Neural cell (in vitro differentiated cells): Measurements from ENCODE around the gene TMEM269. TPM values are rescaled to one million over a fixed set of nuclear protein-coding genes. Genes with fewer than 3 reads are reported as not detected.

ENCODE experiments used
- H2AFZ ChIP-seq: fragments of 200-600, 300-800 bp; sonication (generic), shearing (Covaris generic); 2 replicates; pipeline ENCODE4 v1.6.0; 2014; ENCODE audit warnings: low read depth, mild to moderate bottlenecking, antibody characterized with exemption, low read length, moderate library complexity
- H3F3A ChIP-seq: fragments of 200-600 bp; shearing (Covaris generic); 2 replicates; pipeline ENCODE4 v1.6.1; 2016; ENCODE audit warnings: mild to moderate bottlenecking, moderate library complexity, mixed read lengths, antibody characterized with exemption, low read length; ENCODE audit not compliant: insufficient read depth, poor library complexity, severe bottlenecking
- H3K27ac ChIP-seq: fragments of 200-600, 300-800 bp; sonication (generic), shearing (Covaris generic); 2 replicates; pipeline ENCODE4 v1.5.1; 2014; ENCODE audit warnings: mild to moderate bottlenecking, low read length, moderate library complexity
- H3K27me3 ChIP-seq: fragments of 300-800, 200-600 bp; sonication (generic), shearing (Covaris generic); 2 replicates; pipeline ENCODE4 v1.6.0; 2014; ENCODE audit warnings: mild to moderate bottlenecking, low read depth, low read length, moderate library complexity; ENCODE audit not compliant: insufficient read depth
- H3K36me3 ChIP-seq: fragments of 300-800, 200-600 bp; sonication (generic), shearing (Covaris generic); 2 replicates; pipeline ENCODE4 v1.5.1; 2014; ENCODE audit warnings: mild to moderate bottlenecking, antibody characterized with exemption, low read length, moderate library complexity; ENCODE audit not compliant: insufficient read depth
- H3K4me2 ChIP-seq: fragments of 300-800, 200-600 bp; sonication (generic), shearing (Covaris generic); 2 replicates; pipeline ENCODE4 v1.6.0; 2014; ENCODE audit warnings: mild to moderate bottlenecking, low read length
- H3K4me3 ChIP-seq: fragments of 300-800, 200-600 bp; sonication (generic), shearing (Covaris generic); 2 replicates; pipeline ENCODE4 v1.5.1; 2014; ENCODE audit warnings: mild to moderate bottlenecking, low read length, moderate library complexity
- H3K79me2 ChIP-seq: fragments of 200-600 bp; shearing (Covaris generic); replicated peaks from 2 replicates; pipeline ENCODE4 v1.6.0; 2014; ENCODE audit warnings: mild to moderate bottlenecking, low read length, moderate library complexity; ENCODE audit not compliant: insufficient read depth
- H3K9ac ChIP-seq: fragments of 300-800, 200-600 bp; sonication (generic), shearing (Covaris generic); 2 replicates; pipeline ENCODE4 v1.6.1; 2016; ENCODE audit warnings: mild to moderate bottlenecking, low read length, mixed read lengths
- H3K9me2 ChIP-seq: fragments of 200-600 bp; shearing (Covaris generic); 2 replicates; pipeline ENCODE4 v1.6.1; 2016; ENCODE audit warnings: mild to moderate bottlenecking, low read length, mixed read lengths; ENCODE audit not compliant: insufficient read depth
- H3K9me3 ChIP-seq: fragments of 200-600, 300-800 bp; sonication (generic), shearing (Covaris generic); 2 replicates; pipeline ENCODE4 v1.6.1; 2016; ENCODE audit warnings: mild to moderate bottlenecking, mixed run types, low read length, moderate library complexity, mixed read lengths
- H4K20me1 ChIP-seq: fragments of 200-600 bp; shearing (Covaris generic); 2 replicates; pipeline ENCODE4 v1.6.1; 2016; ENCODE audit warnings: mild to moderate bottlenecking, mixed run types; ENCODE audit not compliant: insufficient read depth
- EP300 ChIP-seq: fragments of 450-650 bp; conservative IDR thresholded peaks from 2 replicates; pipeline ENCODE4 v1.6.1; 2014; ENCODE audit warnings: antibody characterized with exemption, mild to moderate bottlenecking, moderate library complexity; ENCODE audit not compliant: poor library complexity, severe bottlenecking
- EZH2 ChIP-seq: fragments of 200-600, 300-800 bp; shearing (Covaris generic), sonication (generic); IDR thresholded peaks from 2 replicates; pipeline ENCODE4 v1.6.1; 2014; ENCODE audit warnings: antibody characterized with exemption, low read length, borderline replicate concordance, mild to moderate bottlenecking; ENCODE audit not compliant: insufficient read depth, poor library complexity, severe bottlenecking
- MXI1 ChIP-seq: fragments of 450-650 bp; conservative IDR thresholded peaks from 2 replicates; pipeline ENCODE4 v1.6.1; 2014; ENCODE audit warnings: antibody characterized with exemption, mild to moderate bottlenecking; ENCODE audit not compliant: poor library complexity, severe bottlenecking
- POLR2AphosphoS5 ChIP-seq: IDR thresholded peaks from 2 replicates; pipeline ENCODE4 v1.6.1; 2012
- RAD21 ChIP-seq: fragments of 450-650 bp; conservative IDR thresholded peaks from 2 replicates; pipeline ENCODE4 v1.6.1; 2014; ENCODE audit warnings: antibody characterized with exemption, mild to moderate bottlenecking, moderate library complexity
- SMC3 ChIP-seq: fragments of 450-650 bp; conservative IDR thresholded peaks from 2 replicates; pipeline ENCODE4 v1.6.1; 2014; ENCODE audit warnings: antibody characterized with exemption, mild to moderate bottlenecking, moderate library complexity; ENCODE audit not compliant: poor library complexity
- TAF1 ChIP-seq: IDR thresholded peaks from 2 replicates; pipeline ENCODE4 v1.6.1; 2012; ENCODE audit warnings: low read depth
- polyA plus RNA-seq: library from polyadenylated mRNA; depleted of rRNA; stranded (reverse); fragments of >200 nt; gene quantifications from 2 replicates; pipeline ENCODE4 v1.2.3, GENCODE V29; 2014
- TF ChIP-seq, protein P1 (sequence below): IDR thresholded peaks from 2 replicates; pipeline ENCODE4 v1.6.1; 2012; ENCODE audit warnings: borderline replicate concordance
- TF ChIP-seq, protein P2 (sequence below): fragments of 450-650 bp; IDR thresholded peaks from 2 replicates; pipeline ENCODE4 v1.5.1; 2014; ENCODE audit warnings: antibody characterized with exemption, mild to moderate bottlenecking, moderate library complexity; ENCODE audit not compliant: poor library complexity, severe bottlenecking

The TMEM269 gene
- polyA plus RNA-seq, 1 donor from 2014 or later, result 1.1 TPM

DNA sequence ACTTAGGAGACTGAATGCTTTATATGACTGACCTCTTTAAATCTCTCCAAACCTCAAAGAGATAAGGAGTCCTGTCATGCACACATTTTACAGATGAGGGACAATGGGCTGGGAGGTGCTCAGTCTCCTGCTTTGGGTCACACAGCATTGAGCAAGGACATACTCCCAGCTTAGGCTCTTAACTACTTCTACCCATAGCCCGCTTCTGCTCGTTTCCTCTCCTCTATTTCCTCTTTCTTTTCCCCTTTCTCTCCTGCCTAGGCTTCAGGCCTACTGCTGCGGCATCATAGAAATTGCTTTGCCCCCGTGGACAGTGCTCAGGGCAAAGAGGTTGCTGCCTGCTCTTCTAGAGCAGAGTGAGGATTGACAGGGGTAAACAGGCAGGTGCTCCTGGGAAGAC is 49.2 kb downstream of the TMEM269 start:
- TF ChIP-seq RAD21 (no peak), SMC3 (no peak), MXI1 (no peak), EZH2 (no peak), POLR2AphosphoS5 (no peak), EP300 (no peak), TAF1 (no peak)
- TF ChIP-seq, protein P1, sequence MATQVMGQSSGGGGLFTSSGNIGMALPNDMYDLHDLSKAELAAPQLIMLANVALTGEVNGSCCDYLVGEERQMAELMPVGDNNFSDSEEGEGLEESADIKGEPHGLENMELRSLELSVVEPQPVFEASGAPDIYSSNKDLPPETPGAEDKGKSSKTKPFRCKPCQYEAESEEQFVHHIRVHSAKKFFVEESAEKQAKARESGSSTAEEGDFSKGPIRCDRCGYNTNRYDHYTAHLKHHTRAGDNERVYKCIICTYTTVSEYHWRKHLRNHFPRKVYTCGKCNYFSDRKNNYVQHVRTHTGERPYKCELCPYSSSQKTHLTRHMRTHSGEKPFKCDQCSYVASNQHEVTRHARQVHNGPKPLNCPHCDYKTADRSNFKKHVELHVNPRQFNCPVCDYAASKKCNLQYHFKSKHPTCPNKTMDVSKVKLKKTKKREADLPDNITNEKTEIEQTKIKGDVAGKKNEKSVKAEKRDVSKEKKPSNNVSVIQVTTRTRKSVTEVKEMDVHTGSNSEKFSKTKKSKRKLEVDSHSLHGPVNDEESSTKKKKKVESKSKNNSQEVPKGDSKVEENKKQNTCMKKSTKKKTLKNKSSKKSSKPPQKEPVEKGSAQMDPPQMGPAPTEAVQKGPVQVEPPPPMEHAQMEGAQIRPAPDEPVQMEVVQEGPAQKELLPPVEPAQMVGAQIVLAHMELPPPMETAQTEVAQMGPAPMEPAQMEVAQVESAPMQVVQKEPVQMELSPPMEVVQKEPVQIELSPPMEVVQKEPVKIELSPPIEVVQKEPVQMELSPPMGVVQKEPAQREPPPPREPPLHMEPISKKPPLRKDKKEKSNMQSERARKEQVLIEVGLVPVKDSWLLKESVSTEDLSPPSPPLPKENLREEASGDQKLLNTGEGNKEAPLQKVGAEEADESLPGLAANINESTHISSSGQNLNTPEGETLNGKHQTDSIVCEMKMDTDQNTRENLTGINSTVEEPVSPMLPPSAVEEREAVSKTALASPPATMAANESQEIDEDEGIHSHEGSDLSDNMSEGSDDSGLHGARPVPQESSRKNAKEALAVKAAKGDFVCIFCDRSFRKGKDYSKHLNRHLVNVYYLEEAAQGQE, result no peak
- TF ChIP-seq, protein P2, sequence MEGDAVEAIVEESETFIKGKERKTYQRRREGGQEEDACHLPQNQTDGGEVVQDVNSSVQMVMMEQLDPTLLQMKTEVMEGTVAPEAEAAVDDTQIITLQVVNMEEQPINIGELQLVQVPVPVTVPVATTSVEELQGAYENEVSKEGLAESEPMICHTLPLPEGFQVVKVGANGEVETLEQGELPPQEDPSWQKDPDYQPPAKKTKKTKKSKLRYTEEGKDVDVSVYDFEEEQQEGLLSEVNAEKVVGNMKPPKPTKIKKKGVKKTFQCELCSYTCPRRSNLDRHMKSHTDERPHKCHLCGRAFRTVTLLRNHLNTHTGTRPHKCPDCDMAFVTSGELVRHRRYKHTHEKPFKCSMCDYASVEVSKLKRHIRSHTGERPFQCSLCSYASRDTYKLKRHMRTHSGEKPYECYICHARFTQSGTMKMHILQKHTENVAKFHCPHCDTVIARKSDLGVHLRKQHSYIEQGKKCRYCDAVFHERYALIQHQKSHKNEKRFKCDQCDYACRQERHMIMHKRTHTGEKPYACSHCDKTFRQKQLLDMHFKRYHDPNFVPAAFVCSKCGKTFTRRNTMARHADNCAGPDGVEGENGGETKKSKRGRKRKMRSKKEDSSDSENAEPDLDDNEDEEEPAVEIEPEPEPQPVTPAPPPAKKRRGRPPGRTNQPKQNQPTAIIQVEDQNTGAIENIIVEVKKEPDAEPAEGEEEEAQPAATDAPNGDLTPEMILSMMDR, result no peak
- no peaks in the 10 kb centered on the region for H3K36me3 ChIP-seq
- H4K20me1 ChIP-seq, result no peaks in the 10 kb centered on the region
- no peak overlapping the region for H3K4me3 ChIP-seq
- H3K4me2 ChIP-seq, result no peak overlapping the region
- no peak overlapping the region for H3K9ac ChIP-seq
- H3K27me3 ChIP-seq, result no peaks in the 10 kb centered on the region
- no peaks in the 10 kb centered on the region for H3K9me2 ChIP-seq
- no peaks in the 10 kb centered on the region for H3K79me2 ChIP-seq
- no peaks in the 10 kb centered on the region for H3F3A ChIP-seq
- no peak overlapping the region for H3K27ac ChIP-seq
- H2AFZ ChIP-seq, result no peak overlapping the region
- no peaks in the 10 kb centered on the region for H3K9me3 ChIP-seq

DNA sequence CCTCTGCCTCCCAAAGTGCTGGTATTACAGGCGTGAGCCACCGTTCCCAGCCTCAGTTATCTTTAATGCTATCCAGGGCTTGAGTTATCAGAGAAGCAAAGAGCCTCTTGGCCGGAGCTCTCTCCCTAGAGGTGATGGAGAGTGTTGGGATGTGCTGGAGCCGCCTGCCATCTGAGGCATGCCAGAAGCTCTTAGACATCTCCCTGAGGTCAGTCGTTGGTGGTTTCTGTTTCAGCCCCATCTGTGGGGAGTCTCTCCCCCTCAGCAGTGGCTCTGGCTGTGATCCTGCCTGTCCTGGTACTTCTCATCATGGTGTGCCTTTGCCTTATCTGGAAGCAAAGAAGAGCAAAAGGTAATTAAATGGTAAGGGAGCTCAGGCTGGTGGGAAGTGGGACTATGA is 50.0 kb downstream of the TMEM269 start:
- H3K9ac ChIP-seq, result no peak overlapping the region
- no peaks in the 10 kb centered on the region for H3K9me2 ChIP-seq
- no peaks in the 10 kb centered on the region for H3K36me3 ChIP-seq
- no peaks in the 10 kb centered on the region for H3F3A ChIP-seq
- no peaks in the 10 kb centered on the region for H3K79me2 ChIP-seq
- no peaks in the 10 kb centered on the region for H3K27me3 ChIP-seq
- H4K20me1 ChIP-seq, result no peaks in the 10 kb centered on the region
- H3K4me2 ChIP-seq, result no peak overlapping the region
- TF ChIP-seq RAD21 (no peak), TAF1 (no peak), EP300 (no peak), EZH2 (no peak)
- TF ChIP-seq, protein P2, result no peak
- H3K9me3 ChIP-seq, result no peaks in the 10 kb centered on the region
- no peak overlapping the region for H3K27ac ChIP-seq
- no peak overlapping the region for H3K4me3 ChIP-seq
- H2AFZ ChIP-seq, result no peak overlapping the region
